CMK (cell line): Measurements from ENCODE around the gene GPR143.
"Not testable (repeated sequence)": the region's sequence is repeated elsewhere in the genome, so short reads cannot be mapped to it uniquely, and the experiment has no call there.

Experiments
- DNase-seq: peaks from one replicate; pipeline ENCODE4 v3.0.0-alpha.2; 2010; ENCODE audit warnings: low read depth

Gene GPR143

GRCh38 chrX:9765737-9766097 is at the start of gene GPR143:
GPR143 (minus strand) TSS chrX:9765847; CDS start chrX:9765817, 30 bp downstream.
- DNase-seq, result no peak

DNA sequence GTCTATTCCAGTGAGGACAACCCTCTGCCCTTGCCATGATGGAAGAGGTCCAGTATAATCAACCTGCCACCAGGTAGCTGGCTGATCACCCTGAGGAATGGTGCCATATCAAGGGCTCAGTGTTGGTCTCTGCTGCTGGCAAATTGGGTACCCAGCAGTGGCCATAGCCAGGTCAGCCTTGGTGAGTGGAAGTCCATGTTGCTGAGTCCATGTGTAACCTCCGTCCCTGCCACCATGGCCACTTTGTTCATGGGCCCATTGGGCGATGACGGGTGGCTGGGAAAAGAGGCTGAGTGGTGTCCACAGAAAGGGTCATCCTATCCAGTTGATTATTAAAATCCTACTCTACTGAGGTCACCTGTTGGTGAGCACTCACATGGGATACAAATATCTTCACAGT is 45.4 kb upstream of the GPR143 start:
- not testable (repeated sequence) for DNase-seq

GRCh38 chrX:9809876-9810275 is 44.2 kb upstream of the GPR143 start:
- DNase-seq, result not testable (repeated sequence)

GRCh38 chrX:9807355-9808182 is 41.9 kb upstream of the GPR143 start:
- no peak for DNase-seq

DNA sequence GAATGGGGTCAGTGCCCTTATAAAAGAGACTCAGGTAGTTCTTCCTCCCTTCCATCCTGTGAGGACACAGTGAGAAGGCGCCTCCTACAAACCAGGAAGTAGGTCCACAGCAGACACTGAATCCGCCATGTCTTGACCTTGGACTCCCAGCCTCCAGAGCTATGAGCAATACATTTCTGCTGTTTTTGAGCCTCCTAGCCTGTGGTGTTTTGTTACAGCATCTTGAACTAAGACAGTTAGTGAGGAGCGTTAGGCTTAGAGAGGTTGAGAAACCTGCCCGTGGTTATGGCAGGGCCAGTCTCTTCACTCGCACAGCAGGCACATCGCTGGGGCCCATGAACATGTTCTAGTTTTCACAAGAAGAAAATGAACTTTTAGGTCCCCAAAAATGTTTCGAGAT is 40.3 kb upstream of the GPR143 start:
- no peak for DNase-seq

DNA sequence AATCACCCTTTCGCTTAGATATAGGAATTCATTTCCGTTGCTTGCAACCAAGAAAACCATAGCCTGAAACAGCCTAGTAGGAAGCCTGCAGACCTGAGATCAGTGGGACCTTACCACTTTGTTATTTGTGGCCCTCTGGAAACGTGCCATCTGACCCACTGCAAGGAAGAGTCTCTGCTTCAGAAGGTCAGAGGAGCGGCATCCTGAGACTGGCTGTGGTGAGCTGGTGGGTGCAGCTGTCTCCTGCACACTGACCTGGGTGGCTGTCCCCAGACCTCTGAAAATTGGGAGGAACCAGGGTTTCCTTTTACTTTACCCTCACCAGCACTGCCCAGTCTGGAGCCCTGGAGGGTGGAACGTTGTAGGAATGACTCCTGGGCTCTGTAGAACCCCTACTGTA is 38.8 kb upstream of the GPR143 start:
- no peak for DNase-seq

DNA sequence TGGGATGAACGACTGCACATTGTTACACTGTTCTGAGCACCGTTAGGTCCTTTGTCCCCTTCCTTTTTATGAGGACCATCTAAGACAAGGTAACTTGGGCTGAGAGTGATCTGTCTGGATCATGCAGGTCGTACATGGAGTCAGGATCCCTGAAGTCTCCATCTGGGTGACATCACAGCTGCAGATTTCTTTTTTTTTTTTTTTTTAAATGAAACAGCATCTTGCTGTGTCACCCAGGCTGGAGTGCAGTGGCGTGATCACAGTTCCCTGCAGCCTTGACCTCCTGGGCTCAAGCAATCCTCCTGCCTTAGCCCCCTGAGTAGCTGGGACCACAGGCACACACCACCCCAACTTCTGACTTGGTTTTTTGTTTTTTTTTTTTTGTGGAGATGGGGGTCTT is 37.1 kb upstream of the GPR143 start:
- no peak for DNase-seq

DNA sequence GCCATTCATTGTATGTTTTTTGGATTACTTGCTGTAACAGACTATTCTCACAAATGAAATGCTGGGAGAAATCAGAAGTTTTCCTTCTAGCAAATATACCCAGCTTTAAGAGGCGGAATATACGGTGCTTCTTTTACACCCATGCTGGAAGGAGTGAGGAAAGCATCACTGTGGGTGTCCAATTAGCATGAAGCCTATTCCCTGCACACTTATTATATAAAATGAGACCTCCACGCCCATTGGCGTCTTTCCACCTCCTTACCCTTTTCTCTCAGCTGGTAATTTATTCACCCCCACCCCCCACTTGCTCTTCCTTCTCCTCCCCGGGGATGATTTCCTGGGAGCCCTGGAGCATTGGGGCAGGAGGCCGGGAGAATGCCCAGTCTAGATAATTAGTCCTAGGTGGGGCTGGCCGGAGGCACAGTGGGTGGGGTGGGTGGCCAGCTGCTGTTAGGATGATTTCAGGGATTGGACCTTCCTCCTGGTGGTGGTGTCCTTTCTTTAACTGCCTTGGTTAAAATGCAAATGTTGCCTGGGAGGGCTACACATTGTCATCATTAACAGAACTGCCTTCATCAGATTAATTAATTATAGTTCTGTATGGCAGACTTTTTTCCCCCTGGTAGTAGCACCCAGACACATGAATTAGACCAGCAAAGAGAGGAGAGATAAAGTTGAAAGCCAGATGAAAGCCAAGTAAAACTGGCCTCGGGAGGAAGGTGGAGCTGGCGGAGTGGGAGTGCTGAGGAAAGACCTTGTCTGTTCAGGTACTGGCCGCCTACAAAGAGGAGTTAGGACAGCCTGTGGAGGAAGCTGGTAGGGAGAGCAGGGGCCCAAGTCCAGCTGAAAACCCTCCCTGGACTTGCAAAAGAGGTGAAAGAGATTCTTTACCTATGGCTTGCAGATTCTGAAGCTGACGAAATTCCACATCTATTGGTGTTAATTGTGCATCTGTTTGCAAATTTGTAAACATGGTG is 32.0 kb upstream of the GPR143 start:
- no peak for DNase-seq

GRCh38 chrX:9794495-9794894 is 28.8 kb upstream of the GPR143 start:
- no peak for DNase-seq

- DNase-seq, result no peak
Observed at GRCh38 chrX:9790866-9791265, 25.2 kb upstream of the GPR143 start.

- DNase-seq, result no peak
Observed at GRCh38 chrX:9789555-9789954, 23.9 kb upstream of the GPR143 start.

- DNase-seq, result no peak
Observed at GRCh38 chrX:9788911-9789310, 23.3 kb upstream of the GPR143 start.

DNA sequence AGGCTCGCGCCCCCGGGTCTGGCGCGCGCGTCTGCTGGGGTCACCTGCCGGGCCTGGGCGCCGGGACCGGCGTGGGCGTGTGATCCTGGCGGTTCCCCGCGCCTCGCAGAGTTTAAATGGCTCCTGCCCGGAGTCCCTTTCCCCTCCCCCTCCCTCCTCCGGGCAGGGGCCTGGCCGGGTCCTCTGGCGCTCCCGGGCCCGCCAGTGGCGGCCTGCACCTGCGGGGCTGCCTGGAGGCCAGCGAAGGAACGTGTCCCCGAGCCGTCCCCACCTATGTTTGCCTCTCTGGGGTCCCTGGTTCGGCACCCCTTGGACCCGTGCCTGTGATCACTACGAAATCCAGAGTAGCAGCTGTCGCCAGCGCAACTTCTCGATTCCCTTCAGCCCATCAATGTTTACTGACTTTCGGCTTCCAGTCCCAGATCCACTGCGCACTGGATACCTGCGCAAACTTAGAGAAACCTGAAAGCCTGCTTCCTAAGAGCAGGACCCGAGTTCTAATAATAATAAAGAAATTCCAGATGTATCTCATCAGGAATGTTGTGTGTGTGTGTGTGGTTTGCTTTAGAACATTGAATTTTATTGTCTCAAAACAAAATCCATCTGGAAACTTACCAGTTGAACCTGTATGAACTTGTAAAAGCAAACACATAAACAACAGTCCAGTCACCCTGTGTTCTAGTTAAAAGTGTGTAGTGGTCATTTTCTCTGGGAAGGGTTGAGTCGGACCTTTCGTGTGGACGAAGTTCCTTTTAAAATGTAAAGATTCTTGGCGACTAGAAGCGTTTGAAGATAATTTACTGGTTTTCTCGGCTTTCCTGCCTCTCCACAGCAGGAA is 21.4 kb upstream of the GPR143 start:
- DNase-seq, result no peak

GRCh38 chrX:9785944-9786797 is 20.5 kb upstream of the GPR143 start, which contains the start of gene SHROOM2:
SHROOM2 (plus strand) TSS chrX:9786429; CDS start chrX:9786546, 117 bp downstream.
- DNase-seq, result no peak

- DNase-seq, result no peak
Observed at GRCh38 chrX:9785254-9785943, 19.8 kb upstream of the GPR143 start.

DNA sequence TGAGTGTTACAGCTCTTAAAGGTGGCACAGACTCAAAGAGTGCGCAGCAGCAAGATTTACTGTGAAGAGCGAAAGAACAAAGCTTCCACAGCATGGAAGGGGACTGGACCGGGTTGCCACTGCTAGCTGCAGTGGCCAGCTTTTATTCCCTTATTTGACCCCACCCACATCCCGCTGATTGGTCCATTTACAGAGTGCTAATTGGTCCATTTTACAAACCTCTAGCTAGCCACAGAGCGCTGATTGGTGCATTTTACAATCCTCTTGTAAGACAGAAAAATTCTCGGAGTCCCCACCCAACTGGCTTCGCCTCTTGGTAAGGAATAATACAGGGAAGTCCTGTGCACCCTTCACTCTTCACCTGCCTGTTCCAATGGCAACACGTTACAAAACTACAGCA is 18.7 kb upstream of the GPR143 start:
- no peak for DNase-seq

DNA sequence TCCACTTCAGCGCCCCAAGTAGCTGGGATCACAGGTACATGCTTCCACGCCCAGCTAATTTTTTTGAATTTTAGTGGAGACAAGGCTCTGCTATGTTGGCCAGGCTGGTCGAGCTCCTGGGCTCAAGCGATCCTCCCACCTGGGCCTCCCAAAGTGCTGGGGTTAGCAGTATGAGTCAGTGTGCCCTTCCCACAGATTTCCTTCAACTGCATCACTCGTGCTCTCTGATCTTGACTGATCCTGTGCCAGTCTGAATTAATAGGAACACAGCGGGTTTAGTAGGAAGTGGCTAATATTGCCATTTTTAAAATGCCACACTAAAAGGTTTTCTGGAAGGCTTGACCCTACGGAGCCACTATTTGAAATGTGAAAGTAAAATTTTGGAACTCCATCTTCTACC is 16.3 kb upstream of the GPR143 start:
- no peak for DNase-seq

- no peak for DNase-seq
Observed at GRCh38 chrX:9775930-9776329, 10.3 kb upstream of the GPR143 start.

GRCh38 chrX:9772943-9773342 is 7.3 kb upstream of the GPR143 start:
- DNase-seq, result no peak

GRCh38 chrX:9770319-9770718 is 4.7 kb upstream of the GPR143 start:
- no peak for DNase-seq
